ENCODE data around the gene FLT3LG.

FLT3LG gene

DNA sequence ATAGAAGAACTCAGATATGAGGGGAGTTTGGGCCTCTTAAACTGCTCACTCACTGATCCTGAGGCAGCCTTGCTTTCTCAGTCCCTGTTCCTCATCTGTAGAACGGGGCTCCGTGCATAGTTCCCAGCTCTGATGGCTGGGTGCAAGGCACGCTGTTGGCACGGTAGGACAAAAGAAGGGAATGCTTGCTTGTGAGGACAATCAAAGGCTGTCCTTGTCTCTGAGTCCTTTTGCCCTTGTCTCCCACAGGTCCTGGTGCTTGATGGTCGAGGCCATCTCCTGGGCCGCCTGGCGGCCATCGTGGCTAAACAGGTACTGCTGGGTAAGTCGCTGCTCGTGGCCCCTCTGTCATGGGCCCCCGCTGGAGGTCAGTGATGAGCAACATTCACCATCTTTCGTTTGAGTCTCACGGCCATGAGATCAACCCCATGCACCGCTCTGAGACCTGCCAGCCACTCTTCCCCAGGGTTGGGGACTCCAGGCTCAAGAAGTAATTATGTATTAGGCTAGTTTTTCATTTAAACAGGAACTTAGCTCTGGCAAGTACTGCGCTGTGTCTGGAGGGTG, 15.7 kb downstream of the FLT3LG start:
- DNase-seq (ENCODE audit: low read depth): no peak

DNA sequence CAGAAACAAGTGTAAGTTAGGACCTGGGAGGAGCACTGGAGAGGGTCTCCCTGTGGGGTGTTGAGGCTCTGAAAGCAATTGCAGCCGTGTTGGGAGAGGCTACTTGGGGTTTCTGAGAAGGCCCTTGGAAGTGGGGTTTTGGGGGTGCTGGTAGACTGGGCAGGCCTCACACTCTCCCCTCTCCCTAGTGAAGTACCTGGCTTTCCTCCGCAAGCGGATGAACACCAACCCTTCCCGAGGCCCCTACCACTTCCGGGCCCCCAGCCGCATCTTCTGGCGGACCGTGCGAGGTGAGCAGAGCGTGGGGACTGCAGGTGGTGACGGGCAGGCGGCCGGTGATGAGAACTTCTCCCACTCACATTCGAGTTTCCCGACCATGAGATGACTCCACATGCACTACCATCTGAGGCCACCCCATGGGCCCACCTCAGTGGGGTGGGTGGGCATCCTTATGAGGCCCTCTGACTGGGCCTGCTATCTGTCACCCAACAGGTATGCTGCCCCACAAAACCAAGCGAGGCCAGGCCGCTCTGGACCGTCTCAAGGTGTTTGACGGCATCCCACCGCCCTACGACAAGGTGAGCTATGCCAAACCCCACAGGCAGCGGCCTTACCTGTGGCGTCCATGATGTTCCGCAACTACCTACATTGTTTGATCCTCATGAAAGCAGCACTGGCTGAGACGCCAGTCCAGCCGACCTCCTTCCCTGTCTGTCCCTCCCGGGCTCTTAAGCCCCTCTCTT, 16.4 kb downstream of the FLT3LG start:
- DNase-seq (ENCODE audit: low read depth): no peak

DNA sequence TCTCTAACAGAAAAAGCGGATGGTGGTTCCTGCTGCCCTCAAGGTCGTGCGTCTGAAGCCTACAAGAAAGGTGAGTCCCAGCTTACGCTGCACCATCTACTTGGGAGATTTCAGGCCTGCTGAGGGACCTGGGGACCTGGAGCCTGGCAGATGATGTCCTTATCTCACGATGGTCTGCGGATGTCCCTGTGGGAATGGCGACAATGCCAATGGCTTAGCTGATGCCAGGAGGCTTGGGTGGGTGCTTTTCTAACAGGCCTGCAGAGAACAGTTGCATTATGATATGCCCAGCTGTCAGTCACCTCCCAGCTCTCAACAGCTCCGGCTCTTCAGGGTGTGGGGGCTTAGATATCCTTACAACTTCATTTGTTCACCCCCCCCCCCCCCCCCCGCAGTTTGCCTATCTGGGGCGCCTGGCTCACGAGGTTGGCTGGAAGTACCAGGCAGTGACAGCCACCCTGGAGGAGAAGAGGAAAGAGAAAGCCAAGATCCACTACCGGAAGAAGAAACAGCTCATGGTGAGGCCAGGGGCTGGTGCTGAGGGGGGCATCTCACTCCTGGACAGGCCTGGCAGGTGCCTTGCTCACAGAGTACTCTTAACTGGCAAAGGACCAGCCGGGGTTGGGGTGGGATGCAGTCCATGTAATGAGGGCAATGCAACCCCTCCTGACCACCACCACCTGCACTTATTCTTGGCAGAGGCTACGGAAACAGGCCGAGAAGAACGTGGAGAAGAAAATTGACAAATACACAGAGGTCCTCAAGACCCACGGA, 17.2 kb downstream of the FLT3LG start:
- no peak for DNase-seq (ENCODE audit: low read depth)

DNA sequence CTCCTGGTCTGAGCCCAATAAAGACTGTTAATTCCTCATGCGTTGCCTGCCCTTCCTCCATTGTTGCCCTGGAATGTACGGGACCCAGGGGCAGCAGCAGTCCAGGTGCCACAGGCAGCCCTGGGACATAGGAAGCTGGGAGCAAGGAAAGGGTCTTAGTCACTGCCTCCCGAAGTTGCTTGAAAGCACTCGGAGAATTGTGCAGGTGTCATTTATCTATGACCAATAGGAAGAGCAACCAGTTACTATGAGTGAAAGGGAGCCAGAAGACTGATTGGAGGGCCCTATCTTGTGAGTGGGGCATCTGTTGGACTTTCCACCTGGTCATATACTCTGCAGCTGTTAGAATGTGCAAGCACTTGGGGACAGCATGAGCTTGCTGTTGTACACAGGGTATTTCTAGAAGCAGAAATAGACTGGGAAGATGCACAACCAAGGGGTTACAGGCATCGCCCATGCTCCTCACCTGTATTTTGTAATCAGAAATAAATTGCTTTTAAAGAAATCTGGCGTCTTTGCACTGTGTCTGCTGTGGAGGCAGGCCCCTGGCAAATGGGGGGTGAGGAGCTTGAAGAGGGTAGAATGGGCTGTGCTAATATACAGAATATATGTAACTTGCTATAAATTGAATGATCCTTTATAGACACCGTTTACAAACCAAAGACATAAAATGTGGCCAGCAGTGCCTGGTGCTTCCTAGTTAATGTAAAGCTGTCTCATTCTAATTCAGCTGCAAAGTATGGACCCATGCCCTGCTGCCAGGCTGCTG, 18.0 kb downstream of the FLT3LG start:
- no peak for DNase-seq (ENCODE audit: low read depth)

DNA sequence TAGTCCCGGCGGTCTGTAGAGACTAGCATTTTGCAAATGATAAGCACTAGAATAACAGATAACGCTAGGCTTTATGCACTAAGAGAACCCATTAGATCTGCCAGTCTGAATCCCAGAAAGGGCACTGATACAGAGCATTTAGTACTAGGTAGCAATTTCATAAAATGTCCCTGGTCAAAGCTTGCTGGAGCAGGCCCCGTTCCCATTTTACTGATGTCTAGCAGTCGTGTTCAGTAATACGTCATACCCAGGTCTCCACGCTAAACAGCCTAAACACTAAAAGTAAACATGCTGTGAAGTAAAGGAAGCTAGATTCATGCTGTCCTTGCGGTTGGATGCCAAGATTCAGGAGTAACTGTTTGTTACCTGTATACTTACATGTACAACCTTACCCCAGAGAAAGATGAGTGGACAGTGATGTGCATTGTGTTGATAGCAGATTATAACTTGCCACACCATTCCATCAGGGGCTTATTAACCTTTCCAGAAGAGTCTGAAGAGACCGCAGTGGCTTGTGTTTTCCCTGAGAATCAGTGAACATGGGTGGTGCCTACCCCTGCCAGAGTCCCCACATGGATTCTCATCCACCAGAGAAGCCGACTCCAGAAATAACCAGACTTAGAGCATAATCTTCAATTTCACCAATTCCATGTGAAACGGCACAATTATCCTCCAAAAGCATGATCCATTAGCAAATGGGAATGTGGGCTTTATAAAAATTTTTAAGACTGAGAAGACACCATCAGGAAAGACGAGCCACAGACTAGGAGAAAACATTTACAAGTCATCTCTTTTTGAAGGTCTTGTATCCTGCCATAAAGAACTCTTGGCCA, 18.8 kb downstream of the FLT3LG start:
- DNase-seq (ENCODE audit: low read depth): no peak

DNA sequence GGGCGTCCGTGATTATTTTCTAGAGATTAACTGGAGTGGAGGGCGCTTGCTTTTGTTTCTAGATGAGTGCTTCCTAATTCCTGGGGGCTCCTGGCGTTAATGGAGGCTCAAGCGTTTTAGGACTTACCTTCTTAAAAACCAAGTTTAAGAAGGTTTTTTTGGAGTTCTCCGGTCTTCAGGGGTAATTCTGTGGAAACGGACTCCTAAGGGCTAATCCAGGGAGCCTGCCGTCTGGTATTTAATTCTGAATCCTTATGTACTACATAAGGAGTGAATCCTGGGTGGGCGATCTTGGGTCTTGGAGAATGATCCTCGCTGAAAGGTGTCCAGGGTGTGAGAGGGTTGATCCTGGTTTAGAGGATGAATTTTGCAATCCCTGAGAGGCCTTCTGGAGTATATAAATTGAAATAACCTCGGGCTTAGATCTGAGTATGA, 22.6 kb downstream of the FLT3LG start:
- no peak for DNase-seq (ENCODE audit: low read depth)

DNA sequence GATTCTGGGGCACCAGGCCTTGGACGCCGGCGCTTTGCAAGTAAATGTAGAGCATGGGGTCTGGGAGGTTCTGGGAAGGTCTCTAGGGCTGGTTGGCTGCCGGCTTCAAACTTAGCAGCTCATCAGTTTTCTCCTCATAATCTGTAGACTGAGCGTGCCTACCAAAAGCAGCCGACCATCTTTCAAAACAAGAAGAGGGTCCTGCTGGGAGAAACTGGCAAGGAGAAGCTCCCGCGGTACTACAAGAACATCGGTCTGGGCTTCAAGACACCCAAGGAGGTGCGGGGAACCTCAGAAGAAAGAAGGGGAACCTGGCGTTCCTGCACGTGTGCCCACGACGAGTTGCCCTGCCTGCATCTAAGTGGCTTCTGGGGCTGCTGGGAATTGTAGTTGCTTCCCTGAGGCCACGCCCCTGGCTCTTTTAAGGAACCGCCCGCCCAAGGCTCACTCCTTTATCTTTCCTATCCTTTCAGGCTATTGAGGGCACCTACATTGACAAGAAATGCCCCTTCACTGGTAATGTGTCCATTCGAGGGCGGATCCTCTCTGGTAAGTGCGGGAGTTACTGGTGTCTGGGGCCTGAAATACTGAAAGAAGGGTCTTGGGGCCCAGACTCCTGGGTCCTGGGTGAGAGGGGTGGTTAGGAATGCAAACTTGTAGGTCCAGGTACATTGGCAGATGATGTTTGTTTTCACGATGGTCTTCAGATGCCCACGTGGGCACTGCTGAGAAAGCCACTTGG, 23.2 kb downstream of the FLT3LG start:
- DNase-seq (ENCODE audit: low read depth): peak; percentile 60

DNA sequence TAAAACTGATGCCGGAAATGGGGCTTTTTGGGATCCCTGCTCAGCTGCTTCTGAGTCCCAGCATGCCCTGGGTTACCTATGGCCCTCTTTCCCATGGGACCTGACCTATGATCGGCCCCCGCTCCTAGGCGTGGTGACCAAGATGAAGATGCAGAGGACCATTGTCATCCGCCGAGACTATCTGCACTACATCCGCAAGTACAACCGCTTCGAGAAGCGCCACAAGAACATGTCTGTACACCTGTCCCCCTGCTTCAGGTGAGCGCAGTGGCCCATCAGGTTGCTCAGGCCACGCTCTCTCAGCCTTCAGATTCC, 23.7 kb downstream of the FLT3LG start:
- DNase-seq (ENCODE audit: low read depth): no peak

DNA sequence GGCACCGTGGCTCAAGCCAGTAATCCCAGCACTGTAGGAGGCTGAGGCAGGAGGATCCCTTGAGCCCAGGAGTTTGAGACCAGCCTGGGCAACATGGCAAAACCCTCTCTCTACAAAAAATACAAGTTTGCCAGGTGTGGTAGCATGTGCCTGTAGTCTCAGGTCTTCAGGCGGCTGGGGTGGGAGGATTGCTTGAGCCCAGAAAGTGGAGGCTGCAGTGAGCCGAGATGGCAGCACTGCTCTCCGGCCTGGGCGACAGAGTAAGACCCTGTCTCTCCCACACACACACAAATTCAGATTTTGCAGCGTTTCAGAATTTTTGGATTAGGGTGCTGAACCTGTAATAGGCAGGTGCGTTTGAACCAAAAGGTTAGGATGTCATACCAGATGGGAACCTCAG, 24.5 kb downstream of the FLT3LG start:
- no peak for DNase-seq (ENCODE audit: low read depth)

DNA sequence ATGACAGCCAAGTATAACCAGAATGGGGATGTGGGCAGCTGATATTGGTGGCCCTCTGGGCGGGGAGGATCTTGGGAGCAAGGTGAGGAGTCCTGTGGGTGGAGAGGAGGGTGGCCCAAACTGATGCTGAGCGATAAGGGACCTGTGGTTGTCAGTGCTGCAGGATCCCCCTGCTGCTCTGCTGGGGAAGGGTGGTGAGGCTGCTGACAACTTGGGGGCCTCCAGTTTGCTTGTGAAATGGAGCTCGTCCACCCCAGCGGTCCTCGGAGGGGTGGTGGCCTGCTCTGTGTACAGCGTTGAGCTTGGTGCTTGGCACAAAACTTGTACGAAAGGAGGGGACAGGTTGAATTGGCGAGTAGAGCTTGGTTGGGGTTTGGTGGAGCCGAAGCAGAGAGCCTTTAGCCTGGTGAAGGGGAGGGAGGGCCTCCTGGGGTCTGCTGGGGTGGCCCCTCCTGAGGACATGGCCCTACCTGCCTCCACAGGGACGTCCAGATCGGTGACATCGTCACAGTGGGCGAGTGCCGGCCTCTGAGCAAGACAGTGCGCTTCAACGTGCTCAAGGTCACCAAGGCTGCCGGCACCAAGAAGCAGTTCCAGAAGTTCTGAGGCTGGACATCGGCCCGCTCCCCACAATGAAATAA, 25.1 kb downstream of the FLT3LG start:
- DNase-seq (ENCODE audit: low read depth): no peak

DNA sequence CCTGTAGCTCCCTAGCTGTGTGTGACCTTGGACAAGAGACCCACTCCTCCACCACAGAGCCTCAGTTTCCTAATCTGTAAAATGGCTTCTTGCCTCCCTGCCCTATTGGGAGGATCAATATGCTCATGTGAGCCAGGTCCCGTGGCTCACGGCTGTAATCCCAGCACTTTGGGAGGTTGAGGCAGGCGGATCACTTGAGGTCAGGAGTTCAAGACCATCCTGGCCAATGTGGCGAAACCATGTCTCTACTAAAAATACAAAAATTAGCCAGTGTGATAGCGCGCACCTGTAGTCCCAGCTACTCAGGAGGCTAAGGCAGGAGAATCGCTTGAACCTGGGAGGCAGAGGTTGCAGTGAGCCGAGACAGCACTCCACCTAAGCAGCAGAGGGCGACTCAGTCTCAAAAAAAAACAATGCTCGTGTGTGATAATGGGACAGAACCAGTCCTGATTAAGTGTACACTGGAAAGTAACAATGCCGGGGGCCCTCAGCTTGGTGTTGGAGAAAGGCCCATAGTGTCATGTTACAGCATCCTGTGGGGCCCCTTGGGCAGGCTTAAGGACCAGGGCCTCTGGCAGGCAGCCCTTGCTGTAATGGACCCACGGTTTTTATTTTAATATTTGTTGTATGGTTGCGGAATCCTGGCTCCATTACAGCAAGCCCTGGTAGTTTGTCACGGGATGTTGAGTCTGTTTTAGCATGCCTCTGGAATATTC, 29.0 kb downstream of the FLT3LG start:
- DNase-seq (ENCODE audit: low read depth): peak; percentile 98

DNA sequence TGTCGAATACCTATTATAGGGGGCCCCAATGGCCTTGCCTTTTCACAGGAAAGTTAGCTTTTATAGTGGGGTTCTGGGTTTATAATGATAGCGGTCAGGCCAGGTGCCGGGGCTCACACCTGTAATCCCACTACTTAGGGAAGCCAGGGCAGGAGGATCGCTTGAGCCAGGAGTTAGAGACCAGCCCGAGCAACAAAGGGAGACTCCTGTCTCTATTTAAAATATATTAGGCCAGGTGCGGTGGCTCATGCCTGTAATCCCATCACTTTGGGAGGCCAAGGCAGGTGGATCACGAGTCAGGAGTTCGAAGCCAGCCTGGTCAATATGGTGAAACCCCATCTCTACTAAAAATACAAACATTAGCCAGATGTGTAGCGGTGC, 29.6 kb downstream of the FLT3LG start:
- DNase-seq (ENCODE audit: low read depth): no peak

DNA sequence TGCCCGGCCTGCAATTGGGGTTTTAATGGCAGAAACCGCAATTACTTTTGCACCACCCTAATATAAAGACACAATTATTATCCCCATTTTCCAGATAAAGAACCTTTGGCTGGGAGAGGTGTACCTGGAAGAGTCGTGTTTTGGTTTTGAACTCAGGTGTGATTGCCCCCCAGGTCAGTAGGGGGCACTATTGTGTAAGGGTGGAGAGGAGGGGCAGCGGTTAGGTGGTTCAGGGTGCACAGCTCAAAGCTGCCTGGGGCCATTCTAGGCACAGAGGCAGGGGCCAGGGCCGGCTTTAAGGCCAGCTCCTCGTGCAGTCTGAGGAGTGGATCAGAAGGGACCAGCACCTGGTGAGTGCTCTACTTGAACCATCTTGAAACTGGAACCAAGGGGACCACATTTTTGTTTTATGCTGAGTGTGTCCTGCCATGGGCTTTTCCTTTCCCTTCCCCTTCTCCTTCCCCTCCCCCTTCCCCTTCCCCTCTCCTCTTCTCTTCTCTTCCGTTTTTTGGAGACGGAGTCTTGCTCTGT, 32.6 kb downstream of the FLT3LG start:
- no peak for DNase-seq (ENCODE audit: low read depth)

DNA sequence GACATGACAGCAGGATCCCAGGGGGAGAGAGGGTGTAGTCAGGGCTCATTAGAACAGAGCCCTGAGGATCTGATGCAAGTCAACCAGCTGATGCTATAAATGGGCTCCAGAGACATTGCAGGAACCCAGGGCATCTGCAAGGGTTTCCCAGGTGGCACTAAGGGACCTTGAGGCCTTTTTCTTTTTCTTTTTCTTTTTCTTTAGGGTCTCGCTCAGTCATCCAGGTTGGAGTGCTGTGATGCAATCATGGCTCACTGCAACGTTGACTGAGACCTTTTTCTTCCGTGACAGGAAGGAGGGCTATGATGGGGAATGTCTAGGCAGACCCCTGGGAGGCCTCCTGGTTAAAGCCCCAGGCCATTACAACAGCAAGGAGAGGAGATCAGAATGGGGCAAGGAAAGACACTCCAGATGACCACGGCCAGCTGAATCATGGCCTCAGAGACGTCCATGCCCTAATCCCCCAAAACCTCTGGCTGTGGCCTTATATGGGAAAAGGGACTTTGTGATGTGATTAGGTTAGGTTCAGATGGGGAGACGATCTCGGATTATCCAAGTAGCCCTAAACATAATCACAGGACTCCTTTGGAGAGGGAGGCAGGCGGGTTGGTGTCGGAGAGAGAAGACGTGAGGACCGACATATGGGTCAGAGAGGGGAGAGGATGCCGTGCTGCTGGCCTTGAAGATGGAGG, 33.9 kb downstream of the FLT3LG start:
- no peak for DNase-seq (ENCODE audit: low read depth)

DNA sequence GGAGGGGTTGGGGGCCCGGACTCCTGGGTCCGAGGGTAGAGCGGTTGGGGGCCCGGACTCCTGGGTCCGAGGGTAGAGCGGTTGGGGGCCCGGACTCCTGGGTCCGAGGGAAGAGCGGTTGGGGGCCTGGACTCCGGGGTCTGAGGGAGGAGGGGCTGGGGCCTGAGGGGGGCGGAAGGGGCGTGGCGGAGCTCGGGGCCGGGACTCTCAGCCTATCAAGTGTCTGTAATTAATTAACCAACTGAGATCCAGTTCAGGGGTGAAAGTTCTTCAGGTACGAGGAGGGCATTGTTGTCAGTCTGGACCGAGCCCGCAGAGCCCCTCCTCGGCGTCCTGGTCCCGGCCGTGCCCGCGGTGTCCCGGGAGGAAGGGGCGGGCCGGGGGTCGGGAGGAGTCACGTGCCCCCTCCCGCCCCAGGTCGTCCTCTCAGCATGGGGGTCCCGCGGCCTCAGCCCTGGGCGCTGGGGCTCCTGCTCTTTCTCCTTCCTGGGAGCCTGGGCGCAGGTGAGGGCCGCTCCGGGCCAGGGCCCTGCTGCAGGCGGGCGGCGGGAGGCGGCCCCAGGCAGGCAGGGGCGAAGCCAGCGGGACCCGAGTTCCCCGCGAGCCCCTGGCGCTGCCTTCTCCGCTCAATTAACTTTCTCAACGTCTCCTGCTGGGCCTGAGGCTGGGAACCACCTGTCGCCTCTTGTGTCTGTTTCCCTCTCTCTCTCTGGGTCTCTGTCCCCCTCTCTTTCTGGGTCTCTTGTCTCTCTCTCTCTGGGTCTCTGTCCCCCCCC, 39.1 kb downstream of the FLT3LG start:
- no peak for DNase-seq (ENCODE audit: low read depth)

DNA sequence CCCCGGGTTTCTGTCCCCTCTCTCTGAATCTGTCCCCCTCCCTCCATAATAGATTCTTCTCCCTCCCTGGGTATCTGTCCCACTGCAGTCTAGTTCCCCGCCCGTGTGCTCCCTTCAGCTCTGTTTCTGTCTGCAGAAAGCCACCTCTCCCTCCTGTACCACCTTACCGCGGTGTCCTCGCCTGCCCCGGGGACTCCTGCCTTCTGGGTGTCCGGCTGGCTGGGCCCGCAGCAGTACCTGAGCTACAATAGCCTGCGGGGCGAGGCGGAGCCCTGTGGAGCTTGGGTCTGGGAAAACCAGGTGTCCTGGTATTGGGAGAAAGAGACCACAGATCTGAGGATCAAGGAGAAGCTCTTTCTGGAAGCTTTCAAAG, 39.7 kb downstream of the FLT3LG start:
- no peak for DNase-seq (ENCODE audit: low read depth)

DNA sequence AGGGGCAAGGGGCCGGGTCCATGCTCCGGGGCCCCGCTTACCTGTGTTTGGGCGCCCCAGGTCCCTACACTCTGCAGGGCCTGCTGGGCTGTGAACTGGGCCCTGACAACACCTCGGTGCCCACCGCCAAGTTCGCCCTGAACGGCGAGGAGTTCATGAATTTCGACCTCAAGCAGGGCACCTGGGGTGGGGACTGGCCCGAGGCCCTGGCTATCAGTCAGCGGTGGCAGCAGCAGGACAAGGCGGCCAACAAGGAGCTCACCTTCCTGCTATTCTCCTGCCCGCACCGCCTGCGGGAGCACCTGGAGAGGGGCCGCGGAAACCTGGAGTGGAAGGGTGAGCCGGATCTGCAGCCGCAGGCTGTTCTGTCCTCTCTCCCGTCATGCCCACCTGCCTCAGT, 40.1 kb downstream of the FLT3LG start:
- no peak for DNase-seq (ENCODE audit: low read depth)

DNA sequence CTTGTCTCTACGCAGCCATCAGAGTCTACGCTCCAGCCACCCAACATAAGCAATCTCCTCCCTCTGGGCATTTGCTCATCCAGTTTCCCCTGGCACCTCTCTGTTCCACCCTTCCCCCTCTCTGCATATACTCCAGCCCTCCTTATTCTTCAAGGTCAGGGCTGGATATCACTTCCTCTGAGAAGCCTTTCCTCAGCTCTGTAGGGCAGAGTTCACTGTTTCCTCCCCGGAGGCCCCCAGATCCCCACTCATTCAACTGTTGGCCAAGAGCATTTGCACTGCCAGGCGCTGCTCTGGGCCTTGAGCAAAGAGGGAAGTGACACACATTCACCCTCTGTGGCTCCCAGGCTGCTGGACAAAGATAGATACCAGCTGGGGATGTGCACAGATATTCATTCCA, 41.8 kb downstream of the FLT3LG start:
- DNase-seq (ENCODE audit: low read depth): peak; percentile 69
